OCI-LY1 (cell line): Measurements from ENCODE around the gene C1QTNF3.
"Not testable (repeated sequence)": the region's sequence is repeated elsewhere in the genome, so short reads cannot be mapped to it uniquely, and the experiment has no call there.

Source experiments
- H2AFZ ChIP-seq: fragments of 200-600 bp; sonication (generic), shearing (Covaris generic); 2 replicates; pipeline ENCODE4 v1.6.0; 2014; ENCODE audit warnings: antibody characterized with exemption, mild to moderate bottlenecking, low read length
- H3F3A ChIP-seq: fragments of 200-600 bp; sonication (generic), shearing (Covaris generic); 2 replicates; pipeline ENCODE4 v1.6.0; 2014; ENCODE audit warnings: mild to moderate bottlenecking, antibody characterized with exemption, low read length, moderate library complexity; ENCODE audit not compliant: insufficient read depth
- H3K27ac ChIP-seq: fragments of 200-600 bp; sonication (generic); 2 replicates; pipeline ENCODE4 v1.5.1; 2014; ENCODE audit warnings: low read length, mixed run types, mild to moderate bottlenecking, low read depth; ENCODE audit not compliant: poor library complexity, severe bottlenecking
- H3K27me3 ChIP-seq: fragments of 200-600 bp; sonication (generic); 2 replicates; pipeline ENCODE4 v1.6.0; 2014; ENCODE audit warnings: antibody characterized with exemption, mild to moderate bottlenecking, low read length, moderate library complexity; ENCODE audit not compliant: insufficient read depth
- H3K36me3 ChIP-seq: fragments of 200-600 bp; sonication (generic); 2 replicates; pipeline ENCODE4 v1.6.1; 2014; ENCODE audit warnings: mild to moderate bottlenecking, antibody characterized with exemption, low read length, moderate library complexity, mixed read lengths; ENCODE audit not compliant: insufficient read depth
- H3K4me1 ChIP-seq: fragments of 200-600 bp; sonication (generic); 2 replicates; pipeline ENCODE4 v1.5.1; 2014; ENCODE audit warnings: mild to moderate bottlenecking, low read length, moderate library complexity; ENCODE audit not compliant: insufficient read depth, severe bottlenecking
- H3K4me2 ChIP-seq: fragments of 200-600 bp; sonication (generic), shearing (Covaris generic); 2 replicates; pipeline ENCODE4 v1.6.1; 2014; ENCODE audit warnings: low read length
- H3K4me3 ChIP-seq: fragments of 200-600 bp; sonication (generic); 2 replicates; pipeline ENCODE4 v1.5.1; 2014; ENCODE audit warnings: low read length, low read depth, mild to moderate bottlenecking, mixed read lengths; ENCODE audit not compliant: poor library complexity, severe bottlenecking
- H3K79me2 ChIP-seq: fragments of 200-600 bp; shearing (Covaris generic); 2 replicates; pipeline ENCODE4 v1.6.1; 2016; ENCODE audit warnings: mixed run types, low read length, mixed read lengths; ENCODE audit not compliant: insufficient read depth
- H3K9ac ChIP-seq: fragments of 200-600 bp; sonication (generic), shearing (Covaris generic); 2 replicates; pipeline ENCODE4 v1.6.1; 2014; ENCODE audit warnings: mild to moderate bottlenecking, low read length, mixed read lengths
- H3K9me2 ChIP-seq: fragments of 200-600 bp; sonication (generic), shearing (Covaris generic); 2 replicates; pipeline ENCODE4 v1.6.1; 2014; ENCODE audit warnings: low read depth, mild to moderate bottlenecking, low read length, mixed read lengths
- H3K9me3 ChIP-seq: fragments of 200-600 bp; shearing (Covaris generic); 2 replicates; pipeline ENCODE4 v1.6.1; 2014; ENCODE audit warnings: low read length, mixed read lengths
- H4K20me1 ChIP-seq: fragments of 200-600 bp; sonication (generic), shearing (Covaris generic); 2 replicates; pipeline ENCODE4 v1.6.0; 2016; ENCODE audit warnings: mild to moderate bottlenecking, low read length; ENCODE audit not compliant: insufficient read depth
- CTCF ChIP-seq: fragments of 200-600 bp; sonication (generic), shearing (Covaris generic); IDR thresholded peaks from 2 replicates; pipeline ENCODE4 v1.5.1; 2017; ENCODE audit warnings: mild to moderate bottlenecking, antibody characterized with exemption, low read length, moderate library complexity, mixed read lengths
- EZH2 ChIP-seq: fragments of 200-600 bp; sonication (generic), shearing (Covaris generic); IDR thresholded peaks from 2 replicates; pipeline ENCODE4 v1.8.0; 2017; ENCODE audit warnings: borderline replicate concordance, mixed run types, mild to moderate bottlenecking, antibody characterized with exemption, low read length, moderate library complexity, mixed read lengths

The C1QTNF3 gene

GRCh38 chr5:34076719-34077364 is 33.8 kb upstream of the C1QTNF3 start:
- not testable (repeated sequence) for H2AFZ ChIP-seq, H3K79me2 ChIP-seq, H3K4me1 ChIP-seq, H3K27me3 ChIP-seq, H3K9me3 ChIP-seq, H3K9me2 ChIP-seq, H3K4me3 ChIP-seq, H3K9ac ChIP-seq, H3F3A ChIP-seq, H3K36me3 ChIP-seq, H3K27ac ChIP-seq, H4K20me1 ChIP-seq, H3K4me2 ChIP-seq

- not testable (repeated sequence) for H3K4me1 ChIP-seq, H3K36me3 ChIP-seq, H3K27ac ChIP-seq, H3K27me3 ChIP-seq, H4K20me1 ChIP-seq, H3K79me2 ChIP-seq, H3K9me3 ChIP-seq, H2AFZ ChIP-seq, H3K4me2 ChIP-seq, H3K9ac ChIP-seq, H3K9me2 ChIP-seq, H3K4me3 ChIP-seq, H3F3A ChIP-seq
Observed at GRCh38 chr5:34074472-34074871, 31.5 kb upstream of the C1QTNF3 start.

GRCh38 chr5:34074071-34074470 is 31.1 kb upstream of the C1QTNF3 start:
- not testable (repeated sequence) for H2AFZ ChIP-seq, H3K27ac ChIP-seq, H3F3A ChIP-seq, H3K9ac ChIP-seq, H3K4me3 ChIP-seq, H3K79me2 ChIP-seq, H3K4me2 ChIP-seq, H4K20me1 ChIP-seq, H3K4me1 ChIP-seq, H3K36me3 ChIP-seq, H3K9me3 ChIP-seq, H3K27me3 ChIP-seq, H3K9me2 ChIP-seq

- not testable (repeated sequence) for H3K79me2 ChIP-seq, H3K9ac ChIP-seq, H3K4me3 ChIP-seq, H3K27me3 ChIP-seq, H3K9me3 ChIP-seq, H4K20me1 ChIP-seq, H3K4me2 ChIP-seq, H3K36me3 ChIP-seq, H3F3A ChIP-seq, H2AFZ ChIP-seq, H3K27ac ChIP-seq, H3K4me1 ChIP-seq, H3K9me2 ChIP-seq
Observed at GRCh38 chr5:34070626-34071025, 27.6 kb upstream of the C1QTNF3 start.

GRCh38 chr5:34064656-34065055 is 21.6 kb upstream of the C1QTNF3 start:
- Histone ChIP-seq H3K27ac (no peak overlapping the region), H3K9ac (no peak overlapping the region), H3K9me2 (no peaks in the 10 kb centered on the region), H3K36me3 (no peaks in the 10 kb centered on the region), H3K9me3 (no peaks in the 10 kb centered on the region), H3K4me3 (no peak overlapping the region), H3F3A (no peaks in the 10 kb centered on the region), H4K20me1 (no peaks in the 10 kb centered on the region), H3K27me3 (no peaks in the 10 kb centered on the region), H3K79me2 (no peaks in the 10 kb centered on the region), H3K4me1 (no peaks in the 10 kb centered on the region), H3K4me2 (no peak overlapping the region), H2AFZ (no peak overlapping the region)
- TF ChIP-seq EZH2 = no peak
- no peak for TF ChIP-seq CTCF
